Body of pancreas (tissue), 4 donors: ENCODE results near the gene PLPPR5.

Source experiments
- CTCF ChIP-seq, 7 experiments: fragments of 450-650 bp in 4 of 7; fragments of 200-600 bp in 3 of 7; sonication (generic) in 3 of 7; IDR thresholded peaks; one replicate each; pipeline ENCODE4 v1.5.1; 2016 to 2019; ENCODE audit warnings: antibody characterized with exemption in 7 of 7
- POLR2A ChIP-seq, 3 donors: fragments of 450-650 bp; IDR thresholded peaks; one replicate each; pipeline ENCODE4 v1.6.1; 2016; ENCODE audit warnings: antibody characterized with exemption in 3 of 3, mild to moderate bottlenecking in 2 of 3

GRCh38 chr1:98898940-98899339 is 105.7 kb downstream of the PLPPR5 start:
- TF ChIP-seq CTCF (IDR thresholded peaks at IDR 0.05) (no peak), POLR2A (IDR thresholded peaks at IDR 0.05) (no peak)
